ENCODE measurements around the gene DMRT3.

DNA sequence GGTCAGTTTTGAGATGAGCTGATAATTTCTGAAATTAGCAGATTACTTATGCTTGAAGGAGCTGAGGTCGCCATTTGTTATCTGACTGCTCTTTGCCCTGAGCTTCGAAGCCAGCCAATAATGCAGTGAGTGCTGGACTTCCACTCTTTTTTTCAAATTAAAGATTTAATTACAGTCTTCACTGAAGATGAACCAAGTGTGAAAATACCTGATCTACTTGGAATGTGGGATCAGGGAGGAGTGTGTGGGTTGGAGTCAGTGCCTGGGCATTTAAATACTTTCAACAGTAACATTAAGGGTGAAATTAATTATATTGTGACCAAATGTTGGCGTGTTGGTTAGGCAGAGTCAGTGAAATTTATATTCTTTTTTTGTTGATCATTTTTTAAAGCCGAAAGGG, 23.9 kb upstream of the DMRT3 start:
- TF ChIP-seq, protein P1, sequence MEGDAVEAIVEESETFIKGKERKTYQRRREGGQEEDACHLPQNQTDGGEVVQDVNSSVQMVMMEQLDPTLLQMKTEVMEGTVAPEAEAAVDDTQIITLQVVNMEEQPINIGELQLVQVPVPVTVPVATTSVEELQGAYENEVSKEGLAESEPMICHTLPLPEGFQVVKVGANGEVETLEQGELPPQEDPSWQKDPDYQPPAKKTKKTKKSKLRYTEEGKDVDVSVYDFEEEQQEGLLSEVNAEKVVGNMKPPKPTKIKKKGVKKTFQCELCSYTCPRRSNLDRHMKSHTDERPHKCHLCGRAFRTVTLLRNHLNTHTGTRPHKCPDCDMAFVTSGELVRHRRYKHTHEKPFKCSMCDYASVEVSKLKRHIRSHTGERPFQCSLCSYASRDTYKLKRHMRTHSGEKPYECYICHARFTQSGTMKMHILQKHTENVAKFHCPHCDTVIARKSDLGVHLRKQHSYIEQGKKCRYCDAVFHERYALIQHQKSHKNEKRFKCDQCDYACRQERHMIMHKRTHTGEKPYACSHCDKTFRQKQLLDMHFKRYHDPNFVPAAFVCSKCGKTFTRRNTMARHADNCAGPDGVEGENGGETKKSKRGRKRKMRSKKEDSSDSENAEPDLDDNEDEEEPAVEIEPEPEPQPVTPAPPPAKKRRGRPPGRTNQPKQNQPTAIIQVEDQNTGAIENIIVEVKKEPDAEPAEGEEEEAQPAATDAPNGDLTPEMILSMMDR (IDR thresholded peaks at IDR 0.05): no peak
- no peak for TF ChIP-seq EZH2phosphoT487 (IDR thresholded peaks at IDR 0.05)
